GM12878 (cell line): ENCODE data around the gene DNAH1. TPM values are rescaled to one million over a fixed set of nuclear protein-coding genes. Genes with fewer than 3 reads are reported as not detected.

Source experiments
- ATAC-seq: fragments of 200-7000 bp; cut with Tn5 transposase; 3 replicates; pipeline ENCODE4 v1.9.1; 2020; ENCODE audit warnings: mild to moderate bottlenecking, moderate library complexity
- BruUV-seq: library from RNA; stranded (reverse); fragments of 400-500 nt; replicated peaks from 2 replicates; lab custom pipeline; 2021; lab: Mats Ljungman, UMichigan
- CTCF ChIA-PET: fragments of 300-600 bp; sonication (Branson Sonifier 250); formaldehyde crosslinking; extraction: SDS; loops from one replicate; lab custom pipeline; 2021; ENCODE audit warnings: inconsistent platforms; lab: Yijun Ruan, JAX
- POLR2A ChIA-PET: fragments of 350-600 bp; formaldehyde crosslinking; extraction: SDS; loops from one replicate; lab custom pipeline; 2021; ENCODE audit warnings: inconsistent platforms; lab: Charles Lee
- RAD21 ChIA-PET: fragments of 300-600 bp; sonication (Branson Sonifier 250); formaldehyde crosslinking; loops from one replicate; lab custom pipeline; 2023; ENCODE audit warnings: antibody characterized with exemption; ENCODE audit not compliant: unreplicated experiment; lab: Charles Lee
- SMC1A ChIA-PET: fragments of 300-600 bp; sonication (Branson Sonifier 250); formaldehyde crosslinking; loops from one replicate; lab custom pipeline; 2023; ENCODE audit not compliant: unreplicated experiment, uncharacterized antibody; lab: Charles Lee
- DNase-seq: peaks from one replicate; pipeline ENCODE4 v3.0.0-alpha.2; 2011; ENCODE audit warnings: low read depth, low spot score
- FAIRE-seq: peaks from 3 replicates; lab custom pipeline; 2011; peaks lifted over from hg19 to GRCh38; lab: Jason Lieb, UNC
- H2AFZ ChIP-seq: 2 replicates; pipeline ENCODE4 v1.6.0; 2011; ENCODE audit warnings: low read depth, low read length, control low read depth; ENCODE audit not compliant: control insufficient read depth
- H3K27ac ChIP-seq: 2 replicates; pipeline ENCODE4 v1.5.1; 2011; ENCODE audit warnings: control low read depth; ENCODE audit not compliant: control insufficient read depth, insufficient read depth
- H3K27me3 ChIP-seq, 2 experiments: replicated peaks in 1 of 2; 2 replicates each; pipeline versions ENCODE4 v1.6.0 to v1.6.1; 2011; ENCODE audit warnings: low read length in 1 of 2; ENCODE audit not compliant: control insufficient read depth in 2 of 2, insufficient read depth in 2 of 2
- H3K36me3 ChIP-seq, 2 experiments: 2 replicates each; pipeline ENCODE4 v1.5.1; 2011; ENCODE audit warnings: low read length in 1 of 2; ENCODE audit not compliant: control insufficient read depth in 2 of 2, insufficient read depth in 2 of 2
- H3K4me1 ChIP-seq: 2 replicates; pipeline ENCODE4 v1.6.1; 2011; ENCODE audit warnings: mild to moderate bottlenecking, low read length, moderate library complexity, mixed read lengths; ENCODE audit not compliant: control insufficient read depth, insufficient read depth
- H3K4me2 ChIP-seq: 2 replicates; pipeline ENCODE4 v1.6.0; 2011; ENCODE audit warnings: control low read depth; ENCODE audit not compliant: control insufficient read depth, insufficient read depth
- H3K4me3 ChIP-seq: fragments of 200-600 bp; sonication (generic); 2 replicates; pipeline ENCODE4 v1.5.1; 2016
- H3K79me2 ChIP-seq: 2 replicates; pipeline ENCODE4 v1.6.0; 2011; ENCODE audit warnings: low read length; ENCODE audit not compliant: control insufficient read depth, insufficient read depth
- H3K9ac ChIP-seq: 2 replicates; pipeline ENCODE4 v1.8.0; 2011; ENCODE audit warnings: low read length, control low read depth, mixed read lengths; ENCODE audit not compliant: control insufficient read depth, insufficient read depth
- H3K9me3 ChIP-seq: replicated peaks from 3 replicates; pipeline ENCODE4 v1.5.1; 2011; ENCODE audit warnings: mild to moderate bottlenecking, low read length; ENCODE audit not compliant: control insufficient read depth, insufficient read depth
- H4K20me1 ChIP-seq: 2 replicates; pipeline ENCODE4 v1.6.0; 2011; ENCODE audit not compliant: control insufficient read depth, insufficient read depth
- ATF7 ChIP-seq: fragments of 450-650 bp; IDR thresholded peaks from 2 replicates; pipeline ENCODE4 v1.6.1; 2016; ENCODE audit warnings: low read depth, mild to moderate bottlenecking
- BRCA1 ChIP-seq: IDR thresholded peaks from 2 replicates; pipeline ENCODE4 v1.6.1; 2011; ENCODE audit warnings: low read depth, low read length, improper control_type of control experiment
- ETV6 ChIP-seq, 2 experiments: fragments of 450-650 bp in 1 of 2; IDR thresholded peaks in 1 of 2; conservative IDR thresholded peaks in 1 of 2; 2 replicates each; pipeline ENCODE4 v1.6.1; 2014; ENCODE audit warnings: antibody characterized with exemption in 1 of 2, borderline replicate concordance in 1 of 2, low read depth in 1 of 2, mild to moderate bottlenecking in 1 of 2, moderate library complexity in 1 of 2
- MEF2B ChIP-seq: fragments of 450-650 bp; IDR thresholded peaks from 2 replicates; pipeline ENCODE4 v1.6.1; 2018; ENCODE audit warnings: mild to moderate bottlenecking, moderate library complexity; ENCODE audit not compliant: partially characterized antibody, poor library complexity, severe bottlenecking
- MTA3 ChIP-seq: IDR thresholded peaks from 2 replicates; pipeline ENCODE4 v1.6.1; 2012; ENCODE audit warnings: low read length, inconsistent platforms, borderline replicate concordance
- MYB ChIP-seq: fragments of 150-350 bp; IDR thresholded peaks from 2 replicates; pipeline ENCODE4 v1.6.1; 2014; ENCODE audit warnings: mild to moderate bottlenecking, low read depth, low read length, borderline replicate concordance
- NRF1 ChIP-seq: conservative IDR thresholded peaks from 2 replicates; pipeline ENCODE4 v1.6.1; 2011; ENCODE audit warnings: mild to moderate bottlenecking, low read depth, low read length, improper control_type of control experiment
- POLR2A ChIP-seq: IDR thresholded peaks from 2 replicates; pipeline ENCODE4 v1.6.1; 2011; ENCODE audit warnings: low read depth, mild to moderate bottlenecking, low read length
- SIX5 ChIP-seq: IDR thresholded peaks from 2 replicates; pipeline ENCODE4 v1.6.1; 2011; ENCODE audit warnings: mild to moderate bottlenecking, low read depth, low read length, moderate library complexity; ENCODE audit not compliant: severe bottlenecking
- STAT1 ChIP-seq: fragments of 450-650 bp; conservative IDR thresholded peaks from 2 replicates; pipeline ENCODE4 v1.6.1; 2014; ENCODE audit warnings: antibody characterized with exemption, mild to moderate bottlenecking
- TARDBP ChIP-seq: IDR thresholded peaks from 2 replicates; pipeline ENCODE4 v1.6.1; 2016; ENCODE audit warnings: borderline replicate concordance
- WGBS: methylation state at CpG from one replicate; pipeline ENCODE4 v1.1.6; 2016; ENCODE audit warnings: low lambda C conversion rate; ENCODE audit not compliant: insufficient replicate concordance, insufficient coverage; ENCODE audit errors: missing lambda C conversion rate; 5-methylcytosine and 5-hydroxymethylcytosine counted together
- in situ Hi-C: fragments of 300-500 bp; cut with MboI; formaldehyde crosslinking; loops from 9 replicates; pipeline ENCODE4 v1.14.3; 2018; ENCODE audit warnings: mixed read lengths
- intact Hi-C: fragments of 100-400 bp; cut with micrococcal nuclease; formaldehyde crosslinking; loops from one replicate; pipeline ENCODE4 v1.14.2; 2022; ENCODE audit not compliant: unreplicated experiment
- polyA plus RNA-seq, 11 experiments: library from polyadenylated mRNA; depleted of rRNA in 4 of 11; unstranded in 6 of 11; stranded (reverse) in 5 of 11; fragments of >200 nt; fragmentation: Nextera tagmentation in 4 of 11; fragmentation: Illumina TruSeq in 1 of 11; extraction: Ambion mirVana in 4 of 11; extraction: Trizol in 1 of 11; gene quantifications; 1 replicate in 1 of 11; 2 replicates in 10 of 11; pipeline versions ENCODE4 v1.2.1 to v1.2.3, GENCODE V29; 2011 to 2016; ENCODE audit warnings: inconsistent platforms in 2 of 11, missing spikeins in 2 of 11, low read depth in 1 of 11
- total RNA-seq, 4 experiments: library from RNA; depleted of rRNA in 3 of 4; stranded (reverse); fragments of >200 nt in 3 of 4; fragmentation: Illumina TruSeq in 1 of 4; extraction: Trizol in 1 of 4; gene quantifications; 2 replicates each; pipeline versions ENCODE4 v1.2.1 to v1.2.3, GENCODE V29; 2013 to 2021
- TF ChIP-seq, protein P1 (sequence below): fragments of 450-650 bp; IDR thresholded peaks from 2 replicates; pipeline ENCODE4 v1.6.1; 2017; ENCODE audit warnings: borderline replicate concordance
- TF ChIP-seq, protein P2 (sequence below): IDR thresholded peaks from 2 replicates; pipeline ENCODE4 v1.6.1; 2012; ENCODE audit warnings: low read depth, low read length, improper control_type of control experiment
- TF ChIP-seq, protein P3 (sequence below): IDR thresholded peaks from 2 replicates; pipeline ENCODE4 v1.6.1; 2012; ENCODE audit warnings: low read length, inconsistent platforms
- TF ChIP-seq, protein P4 (sequence below): IDR thresholded peaks from 2 replicates; pipeline ENCODE4 v1.6.1; 2012; ENCODE audit warnings: mild to moderate bottlenecking, low read depth, low read length

DNAH1 gene
- total and polyA plus RNA-seq, 10 of the 15 experiments (the other 5 are each of a cell fraction or from before 2014, with no cell fraction given) = 0.31 to 5.8 (median 2.7) TPM

DNA sequence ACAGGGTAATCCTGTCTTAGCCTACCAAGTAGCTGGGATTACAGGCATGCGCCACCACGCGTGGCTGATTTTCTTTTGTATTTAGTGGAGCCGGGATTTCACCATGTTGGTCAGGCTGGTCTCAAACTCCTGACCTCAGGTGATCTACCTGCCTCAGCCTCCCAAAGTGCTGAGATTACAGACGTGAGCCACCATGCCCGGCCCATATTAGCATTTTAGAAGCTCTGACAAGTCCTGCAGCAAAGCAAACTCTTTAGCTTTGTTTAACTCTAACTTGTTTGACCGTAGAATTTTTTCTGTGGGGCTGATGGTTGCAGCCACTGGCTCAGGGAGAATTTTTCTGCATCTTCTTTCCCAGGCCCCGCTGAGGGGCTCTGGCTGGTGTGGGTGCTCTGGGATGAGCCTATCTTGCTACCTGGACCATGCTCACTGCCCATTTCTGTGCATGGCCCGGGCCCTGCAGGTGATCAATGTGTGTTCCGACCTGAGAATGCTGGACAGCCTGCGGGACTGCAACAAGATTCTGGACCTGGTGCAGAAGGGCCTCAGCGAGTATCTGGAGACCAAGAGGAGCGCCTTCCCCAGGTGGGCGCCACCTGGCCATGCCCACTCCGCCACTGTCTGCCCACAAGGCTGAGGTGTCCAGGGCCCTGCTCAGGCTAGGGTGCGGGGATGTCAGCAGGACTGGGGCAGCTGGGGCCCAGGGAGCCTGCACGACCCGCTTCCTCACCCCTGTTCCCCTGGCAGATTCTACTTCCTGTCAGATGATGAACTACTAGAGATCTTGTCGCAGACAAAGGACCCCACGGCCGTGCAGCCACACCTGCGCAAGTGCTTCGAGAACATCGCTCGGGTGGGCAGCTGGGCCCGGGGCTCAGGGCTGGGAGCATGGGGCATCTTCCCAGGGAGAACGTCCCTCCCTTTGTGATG is 41.3 kb downstream of the DNAH1 start:
- Histone ChIP-seq H4K20me1 (no peaks in the 10 kb centered on the region), H3K4me3 (no peak overlapping the region), H3K79me2 (no peaks in the 10 kb centered on the region), H3K27ac (no peak overlapping the region), H3K9me3 (no peaks in the 10 kb centered on the region), H3K9ac (no peak overlapping the region), H3K4me1 (no peaks in the 10 kb centered on the region), H2AFZ (no peak overlapping the region), H3K36me3 (no peaks in the 10 kb centered on the region), H3K27me3 (no peaks in the 10 kb centered on the region), H3K4me2 (no peak overlapping the region)
- RAD21 ChIA-PET = no interaction called here
- CTCF ChIA-PET = interaction anchor here (1.0 to 1.6 kb wide), 2 partner anchors 19 to 138 kb away, joined by 3 to 5 read pairs; no protein-coding TSS in a partner anchor
- POLR2A ChIA-PET = no interaction called here
- no peak for ATAC-seq
- 86% methylated on average over 27 of the region's 27 CpGs for WGBS
- intact Hi-C loops (no loop called here), in situ Hi-C loops (no loop called here)
- DNase-seq = no peak
- BruUV-seq = no TSS peak
- TF ChIP-seq, protein P1, sequence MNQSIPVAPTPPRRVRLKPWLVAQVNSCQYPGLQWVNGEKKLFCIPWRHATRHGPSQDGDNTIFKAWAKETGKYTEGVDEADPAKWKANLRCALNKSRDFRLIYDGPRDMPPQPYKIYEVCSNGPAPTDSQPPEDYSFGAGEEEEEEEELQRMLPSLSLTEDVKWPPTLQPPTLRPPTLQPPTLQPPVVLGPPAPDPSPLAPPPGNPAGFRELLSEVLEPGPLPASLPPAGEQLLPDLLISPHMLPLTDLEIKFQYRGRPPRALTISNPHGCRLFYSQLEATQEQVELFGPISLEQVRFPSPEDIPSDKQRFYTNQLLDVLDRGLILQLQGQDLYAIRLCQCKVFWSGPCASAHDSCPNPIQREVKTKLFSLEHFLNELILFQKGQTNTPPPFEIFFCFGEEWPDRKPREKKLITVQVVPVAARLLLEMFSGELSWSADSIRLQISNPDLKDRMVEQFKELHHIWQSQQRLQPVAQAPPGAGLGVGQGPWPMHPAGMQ = no peak
- TF ChIP-seq TARDBP (no peak), MTA3 (no peak), MYB (no peak), SIX5 (no peak), POLR2A (no peak), NRF1 (no peak), BRCA1 (no peak), ETV6 (conservative IDR thresholded peaks at IDR 0.05 in 1 of 2, IDR thresholded peaks at IDR 0.05 in 1 of 2; ENCODE audit: borderline replicate concordance in 1 of 2, low read depth in 1 of 2) (no peak), ATF7 (no peak), MEF2B (no peak), STAT1 (no peak)
- TF ChIP-seq, protein P2, sequence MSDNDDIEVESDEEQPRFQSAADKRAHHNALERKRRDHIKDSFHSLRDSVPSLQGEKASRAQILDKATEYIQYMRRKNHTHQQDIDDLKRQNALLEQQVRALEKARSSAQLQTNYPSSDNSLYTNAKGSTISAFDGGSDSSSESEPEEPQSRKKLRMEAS = no peak
- TF ChIP-seq, protein P3, sequence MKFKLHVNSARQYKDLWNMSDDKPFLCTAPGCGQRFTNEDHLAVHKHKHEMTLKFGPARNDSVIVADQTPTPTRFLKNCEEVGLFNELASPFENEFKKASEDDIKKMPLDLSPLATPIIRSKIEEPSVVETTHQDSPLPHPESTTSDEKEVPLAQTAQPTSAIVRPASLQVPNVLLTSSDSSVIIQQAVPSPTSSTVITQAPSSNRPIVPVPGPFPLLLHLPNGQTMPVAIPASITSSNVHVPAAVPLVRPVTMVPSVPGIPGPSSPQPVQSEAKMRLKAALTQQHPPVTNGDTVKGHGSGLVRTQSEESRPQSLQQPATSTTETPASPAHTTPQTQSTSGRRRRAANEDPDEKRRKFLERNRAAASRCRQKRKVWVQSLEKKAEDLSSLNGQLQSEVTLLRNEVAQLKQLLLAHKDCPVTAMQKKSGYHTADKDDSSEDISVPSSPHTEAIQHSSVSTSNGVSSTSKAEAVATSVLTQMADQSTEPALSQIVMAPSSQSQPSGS = no peak
- TF ChIP-seq, protein P4, sequence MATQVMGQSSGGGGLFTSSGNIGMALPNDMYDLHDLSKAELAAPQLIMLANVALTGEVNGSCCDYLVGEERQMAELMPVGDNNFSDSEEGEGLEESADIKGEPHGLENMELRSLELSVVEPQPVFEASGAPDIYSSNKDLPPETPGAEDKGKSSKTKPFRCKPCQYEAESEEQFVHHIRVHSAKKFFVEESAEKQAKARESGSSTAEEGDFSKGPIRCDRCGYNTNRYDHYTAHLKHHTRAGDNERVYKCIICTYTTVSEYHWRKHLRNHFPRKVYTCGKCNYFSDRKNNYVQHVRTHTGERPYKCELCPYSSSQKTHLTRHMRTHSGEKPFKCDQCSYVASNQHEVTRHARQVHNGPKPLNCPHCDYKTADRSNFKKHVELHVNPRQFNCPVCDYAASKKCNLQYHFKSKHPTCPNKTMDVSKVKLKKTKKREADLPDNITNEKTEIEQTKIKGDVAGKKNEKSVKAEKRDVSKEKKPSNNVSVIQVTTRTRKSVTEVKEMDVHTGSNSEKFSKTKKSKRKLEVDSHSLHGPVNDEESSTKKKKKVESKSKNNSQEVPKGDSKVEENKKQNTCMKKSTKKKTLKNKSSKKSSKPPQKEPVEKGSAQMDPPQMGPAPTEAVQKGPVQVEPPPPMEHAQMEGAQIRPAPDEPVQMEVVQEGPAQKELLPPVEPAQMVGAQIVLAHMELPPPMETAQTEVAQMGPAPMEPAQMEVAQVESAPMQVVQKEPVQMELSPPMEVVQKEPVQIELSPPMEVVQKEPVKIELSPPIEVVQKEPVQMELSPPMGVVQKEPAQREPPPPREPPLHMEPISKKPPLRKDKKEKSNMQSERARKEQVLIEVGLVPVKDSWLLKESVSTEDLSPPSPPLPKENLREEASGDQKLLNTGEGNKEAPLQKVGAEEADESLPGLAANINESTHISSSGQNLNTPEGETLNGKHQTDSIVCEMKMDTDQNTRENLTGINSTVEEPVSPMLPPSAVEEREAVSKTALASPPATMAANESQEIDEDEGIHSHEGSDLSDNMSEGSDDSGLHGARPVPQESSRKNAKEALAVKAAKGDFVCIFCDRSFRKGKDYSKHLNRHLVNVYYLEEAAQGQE = no peak
- SMC1A ChIA-PET = no interaction called here
- FAIRE-seq = no peak
